GM19397 (cell line): ENCODE results near the gene SDK1.

Experiments used
- ATAC-seq: cut with Tn5 transposase; IDR thresholded peaks from one replicate; pipeline ENCODE4 v1.9.1; 2021; ENCODE audit warnings: mild to moderate bottlenecking, moderate library complexity; ENCODE audit not compliant: unreplicated experiment

The SDK1 gene

DNA sequence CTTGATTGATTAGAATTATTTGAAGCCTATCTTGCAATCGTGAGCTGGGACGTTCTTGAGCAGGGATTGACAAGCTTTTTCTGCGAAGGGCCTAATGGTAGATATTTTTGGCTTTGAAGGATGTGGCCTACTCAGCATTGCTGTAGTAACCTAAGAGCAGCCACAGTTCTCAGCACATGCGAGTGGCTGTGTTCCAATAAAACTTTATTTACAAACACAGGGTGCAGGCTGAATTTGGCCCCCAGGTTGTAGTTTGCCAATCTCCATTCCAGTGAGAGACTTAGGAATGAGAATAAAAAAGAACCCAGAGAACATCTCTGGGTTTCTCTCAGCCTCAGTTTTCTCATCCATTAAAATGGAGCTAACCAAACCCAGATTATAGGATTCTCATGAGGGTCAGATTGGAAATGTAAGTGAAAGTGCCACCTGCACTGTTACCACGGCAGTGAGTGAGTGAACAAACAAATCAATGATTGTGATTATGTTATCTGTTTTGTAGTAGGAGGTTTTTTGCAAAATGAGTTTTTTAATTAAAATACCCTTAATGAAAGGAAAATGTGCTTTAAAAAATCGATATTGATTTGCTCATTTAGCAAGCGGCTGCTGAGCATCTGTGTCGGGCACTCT lies 664.0 kb downstream of the SDK1 start:
- no peak for ATAC-seq

DNA sequence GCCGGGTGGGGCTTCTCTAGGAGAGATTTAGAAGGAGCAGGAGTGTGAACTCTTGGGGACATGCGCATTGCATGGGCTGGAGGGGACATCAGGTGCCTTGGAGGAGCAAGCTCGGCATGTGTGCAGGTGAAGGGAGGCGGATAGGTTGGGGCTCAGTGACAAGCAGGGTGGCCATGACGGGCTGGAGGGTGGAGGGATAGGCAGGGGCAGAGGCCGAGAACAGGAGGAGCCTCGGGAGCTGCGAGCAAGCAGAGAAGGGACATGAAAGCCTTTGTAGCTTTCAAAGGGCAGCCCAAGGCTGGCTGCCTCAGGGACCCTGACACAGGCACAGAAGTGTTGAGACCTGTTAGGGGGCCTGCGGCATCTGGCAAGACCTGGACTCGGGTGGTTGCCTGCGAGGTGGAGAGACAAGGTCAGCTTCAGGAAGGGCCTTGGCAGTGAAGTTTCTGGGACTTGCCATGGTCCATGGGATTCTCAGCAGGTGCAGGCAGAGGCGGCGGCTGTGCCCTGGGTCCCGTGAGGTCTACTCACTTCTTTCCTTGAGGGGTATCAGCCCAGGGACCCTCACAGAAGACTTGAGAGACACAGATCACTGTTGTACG lies 664.8 kb downstream of the SDK1 start:
- no peak for ATAC-seq

DNA sequence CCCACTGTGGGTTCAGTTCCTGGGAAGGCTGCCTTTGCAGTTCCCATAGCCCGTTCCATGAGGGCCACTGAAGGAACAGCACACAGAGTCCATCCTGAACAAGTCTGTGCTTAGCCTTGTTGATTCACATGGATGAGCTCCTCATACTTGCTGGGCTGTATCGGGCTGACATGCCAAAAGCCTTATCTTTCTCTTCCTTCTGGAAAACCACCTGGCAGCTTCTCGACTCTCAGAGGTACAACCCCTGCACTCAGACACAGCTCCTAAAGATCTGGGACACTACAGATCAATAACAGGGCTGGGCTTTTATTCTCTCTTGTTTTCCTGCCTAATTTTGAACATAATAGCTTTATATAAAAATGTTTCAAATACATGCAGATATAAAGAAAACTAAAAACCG lies 667.2 kb downstream of the SDK1 start:
- ATAC-seq, result no peak

DNA sequence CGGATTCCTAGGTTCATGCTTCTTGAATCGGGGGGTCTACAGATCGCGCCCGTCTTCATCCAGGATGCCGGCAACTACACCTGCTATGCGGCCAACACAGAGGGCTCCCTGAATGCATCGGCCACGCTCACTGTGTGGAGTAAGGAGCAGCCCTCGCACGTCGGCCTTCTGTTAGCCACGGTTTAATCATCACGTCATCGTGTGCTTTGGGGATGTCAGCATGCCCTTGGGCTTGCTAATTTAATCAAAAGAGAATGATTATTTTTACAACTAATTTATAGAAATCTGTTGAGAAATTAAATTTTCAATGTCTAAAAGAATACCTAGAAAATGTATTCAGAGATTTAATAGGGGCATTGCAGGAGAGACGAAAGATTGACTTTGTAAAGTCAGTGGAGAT lies 668.2 kb downstream of the SDK1 start:
- ATAC-seq, result no peak

DNA sequence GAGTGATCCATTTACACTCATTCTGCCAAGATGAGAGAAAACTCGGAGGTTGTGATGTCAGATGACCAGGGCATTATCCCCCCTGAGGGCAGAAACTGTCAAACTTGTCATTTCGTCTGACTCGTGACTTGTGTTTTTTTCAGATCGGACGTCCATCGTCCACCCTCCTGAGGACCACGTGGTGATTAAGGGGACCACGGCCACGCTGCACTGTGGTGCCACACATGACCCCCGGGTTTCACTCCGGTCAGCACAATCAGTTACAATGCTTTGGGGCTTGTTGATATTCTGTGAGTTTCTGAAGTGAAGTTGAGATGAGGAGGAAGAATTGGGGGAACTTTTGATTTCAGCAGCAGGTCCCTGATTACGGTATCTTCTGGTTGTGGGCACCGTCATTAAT lies 670.3 kb downstream of the SDK1 start:
- ATAC-seq, result no peak

DNA sequence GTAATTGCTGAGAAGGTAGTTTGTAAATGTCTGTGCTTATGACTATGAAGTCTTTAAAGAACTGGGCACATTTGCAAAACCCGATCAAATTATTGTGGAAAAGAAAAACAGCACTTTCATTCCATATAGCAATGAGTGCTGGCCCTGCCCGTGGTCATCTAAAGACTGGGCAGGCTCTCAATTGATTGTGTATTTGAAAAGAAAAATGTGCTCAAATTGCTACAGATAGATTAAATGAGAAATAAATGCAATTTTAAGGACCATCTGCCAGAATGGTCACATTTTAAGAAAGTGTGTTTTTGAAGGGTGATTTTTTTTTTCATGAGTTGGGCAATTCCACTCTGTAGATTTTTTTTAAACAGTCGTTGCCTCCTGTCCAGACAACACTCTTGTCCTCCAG lies 672.2 kb downstream of the SDK1 start:
- ATAC-seq, result no peak

DNA sequence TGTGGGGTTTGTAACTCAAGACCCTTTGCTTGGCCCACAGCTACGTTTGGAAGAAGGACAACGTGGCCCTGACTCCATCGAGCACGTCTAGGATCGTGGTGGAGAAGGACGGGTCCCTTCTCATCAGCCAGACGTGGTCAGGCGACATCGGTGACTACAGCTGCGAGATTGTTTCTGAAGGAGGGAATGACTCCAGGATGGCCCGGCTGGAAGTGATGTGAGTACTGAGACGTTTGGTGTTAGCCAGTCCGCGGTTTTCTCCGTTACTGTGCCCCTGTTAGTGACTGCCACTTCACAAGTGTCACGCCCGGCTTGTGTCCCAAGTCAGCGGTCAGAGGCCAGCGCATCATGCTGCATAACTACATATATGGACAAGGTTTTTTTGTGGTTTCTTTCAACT lies 673.3 kb downstream of the SDK1 start:
- no peak for ATAC-seq

DNA sequence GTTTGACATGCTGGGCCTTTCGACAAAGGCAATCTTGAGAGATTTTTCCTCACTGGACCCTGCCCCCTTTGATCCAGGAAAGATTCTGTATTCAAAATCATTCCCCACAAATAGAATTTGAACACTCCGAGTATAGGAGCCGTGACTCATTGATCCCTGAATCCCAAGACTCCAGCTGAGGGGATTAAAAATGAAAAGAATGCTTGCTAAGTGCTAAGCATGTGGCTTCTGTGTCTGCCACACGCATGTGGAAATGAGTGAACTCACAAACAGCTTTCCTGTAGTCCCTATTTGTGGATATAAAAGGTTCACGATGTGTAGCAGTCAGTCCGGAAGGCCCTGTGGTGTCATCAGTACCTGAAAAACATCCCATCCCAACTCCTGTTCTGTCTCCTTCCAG lies 674.3 kb downstream of the SDK1 start:
- no peak for ATAC-seq

DNA sequence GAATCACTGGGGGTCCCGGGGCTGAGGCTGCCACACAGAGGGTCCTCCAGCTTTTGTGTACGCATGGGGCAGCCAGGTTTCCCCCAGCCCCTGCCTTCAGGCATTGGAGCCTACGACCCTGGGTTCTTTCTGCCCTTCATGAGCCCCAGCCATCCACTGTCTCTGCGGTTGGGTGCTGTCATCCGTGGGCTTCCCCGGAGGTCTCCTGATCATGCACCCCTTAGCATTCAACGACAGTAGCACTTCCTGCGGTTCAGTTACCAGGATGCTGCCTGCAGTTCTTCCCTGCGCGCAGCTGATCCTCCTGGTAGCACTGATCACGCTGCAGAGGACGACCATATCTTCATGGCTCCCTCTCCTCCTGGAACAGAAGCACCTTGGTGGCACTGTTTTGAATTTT lies 676.3 kb downstream of the SDK1 start:
- no peak for ATAC-seq

DNA sequence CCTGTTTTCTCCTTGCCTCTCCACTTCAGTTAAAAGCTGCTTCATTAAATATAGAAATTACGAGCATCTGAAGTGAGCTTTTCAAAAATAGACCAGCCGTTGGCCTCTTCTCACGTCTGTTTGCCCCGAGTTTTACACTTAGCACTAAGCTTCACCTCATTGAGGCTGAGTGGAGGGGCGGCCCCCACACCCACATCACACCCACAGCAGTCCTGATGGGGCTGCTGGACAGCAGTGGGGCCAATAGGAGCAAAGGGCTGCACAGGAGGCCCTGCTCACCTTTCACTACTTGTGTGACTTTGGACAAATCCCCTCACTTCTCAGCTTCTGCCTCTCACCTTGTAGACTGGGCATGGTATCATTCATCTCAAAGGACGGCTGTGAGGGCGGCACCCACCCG lies 677.8 kb downstream of the SDK1 start:
- no peak for ATAC-seq

DNA sequence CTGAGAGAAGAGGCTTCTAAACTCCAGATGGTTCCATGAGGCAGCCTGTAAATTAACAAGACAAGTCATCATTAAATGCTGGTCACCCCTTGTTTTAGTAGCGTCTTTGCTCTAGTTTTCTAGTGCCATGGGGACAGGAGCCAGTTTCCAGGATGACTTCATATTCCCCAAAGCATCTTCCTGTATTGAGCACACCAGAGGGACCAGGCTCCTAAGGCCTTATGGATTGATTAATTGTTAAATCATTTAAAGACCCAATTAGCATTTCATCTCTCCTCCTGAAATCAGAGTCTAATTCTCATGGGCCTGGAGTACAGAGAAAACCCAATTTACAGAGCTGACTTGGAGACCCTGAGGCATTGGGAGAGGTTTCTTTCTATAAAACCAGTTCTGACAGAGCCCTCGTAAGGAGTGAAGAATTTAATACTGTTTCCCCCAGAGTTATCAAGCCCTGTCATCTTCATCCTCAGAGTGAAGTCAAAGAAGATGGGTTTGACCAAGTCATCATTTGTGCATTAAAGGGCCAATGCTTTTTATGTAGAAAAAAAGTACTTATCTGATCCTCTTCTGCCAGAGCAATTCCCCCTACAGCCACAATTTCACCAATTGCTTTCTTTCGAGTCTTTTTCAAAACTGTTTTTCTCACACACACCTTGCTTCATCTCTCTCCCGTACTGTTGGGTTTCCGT lies 678.7 kb downstream of the SDK1 start:
- no peak for ATAC-seq

DNA sequence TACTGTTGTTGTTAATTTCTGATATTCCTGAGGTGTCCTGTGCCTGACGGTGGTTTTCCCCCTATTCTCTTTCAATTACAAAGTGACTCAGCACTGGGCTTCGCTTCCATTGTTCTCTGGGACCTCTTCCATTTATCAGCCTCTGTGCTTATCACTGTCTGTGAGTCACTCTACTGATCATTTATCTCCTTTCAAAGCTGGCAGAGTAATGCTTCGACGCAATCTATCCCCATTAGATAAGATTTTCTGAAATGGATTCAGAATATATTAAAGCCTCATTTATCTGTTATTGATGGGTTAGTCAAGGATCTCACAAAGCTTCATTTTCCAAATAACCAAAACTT lies 679.2 kb downstream of the SDK1 start:
- no peak for ATAC-seq

DNA sequence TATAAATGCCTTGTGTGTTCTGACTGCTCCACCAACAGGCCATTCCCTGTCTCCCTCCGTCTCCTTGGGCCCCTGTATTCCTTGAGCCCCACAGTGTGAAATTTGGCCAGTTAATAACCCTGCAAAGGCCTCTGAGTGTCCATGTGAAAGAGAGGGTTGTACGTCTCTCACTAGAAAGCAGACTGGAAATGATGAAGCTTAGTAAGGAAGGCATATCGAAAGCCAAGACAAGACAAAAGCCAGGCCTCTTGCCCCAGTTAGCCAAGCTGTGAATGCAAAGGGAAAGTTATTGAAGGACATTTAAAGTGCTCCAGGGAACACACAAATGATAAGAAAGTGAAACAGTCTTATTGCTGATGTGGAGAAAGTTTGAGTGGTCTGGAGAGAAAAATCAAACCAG lies 680.2 kb downstream of the SDK1 start:
- no peak for ATAC-seq

DNA sequence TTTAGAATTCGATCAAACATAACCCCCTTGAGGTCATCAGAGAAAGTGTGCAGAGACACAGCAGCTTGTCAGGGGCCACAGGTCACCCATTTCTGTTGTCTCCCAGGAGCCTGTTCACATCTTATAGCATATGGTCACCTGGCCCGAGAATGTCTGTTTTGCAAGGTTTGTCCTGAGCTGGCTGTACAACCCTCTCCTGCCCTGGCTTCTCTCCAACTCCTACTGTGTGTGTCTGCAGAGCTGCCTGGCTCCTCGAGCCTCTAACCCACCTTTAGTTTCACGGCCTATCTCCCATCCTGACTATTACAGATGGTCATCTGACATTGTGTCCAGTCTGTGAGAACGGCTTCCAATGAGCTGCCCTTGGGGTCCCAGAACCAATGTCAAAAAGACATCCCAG lies 683.4 kb downstream of the SDK1 start:
- no peak for ATAC-seq

DNA sequence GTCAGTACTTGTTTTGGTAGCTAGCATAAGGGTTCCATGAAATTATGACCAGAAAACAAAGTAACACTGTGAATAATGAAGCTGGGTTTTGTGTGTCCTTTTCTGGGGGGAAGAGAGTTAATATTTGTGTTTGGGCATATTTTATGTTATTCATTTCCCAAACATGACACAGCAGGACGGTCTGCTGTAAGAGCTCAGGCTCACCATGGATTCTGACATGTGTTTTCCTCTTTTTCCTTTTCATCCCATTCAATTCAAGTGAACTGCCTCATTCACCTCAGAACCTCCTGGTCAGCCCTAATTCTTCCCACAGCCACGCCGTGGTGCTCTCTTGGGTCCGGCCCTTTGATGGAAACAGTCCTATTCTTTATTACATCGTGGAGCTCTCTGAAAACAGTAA lies 685.9 kb downstream of the SDK1 start:
- ATAC-seq, result no peak

DNA sequence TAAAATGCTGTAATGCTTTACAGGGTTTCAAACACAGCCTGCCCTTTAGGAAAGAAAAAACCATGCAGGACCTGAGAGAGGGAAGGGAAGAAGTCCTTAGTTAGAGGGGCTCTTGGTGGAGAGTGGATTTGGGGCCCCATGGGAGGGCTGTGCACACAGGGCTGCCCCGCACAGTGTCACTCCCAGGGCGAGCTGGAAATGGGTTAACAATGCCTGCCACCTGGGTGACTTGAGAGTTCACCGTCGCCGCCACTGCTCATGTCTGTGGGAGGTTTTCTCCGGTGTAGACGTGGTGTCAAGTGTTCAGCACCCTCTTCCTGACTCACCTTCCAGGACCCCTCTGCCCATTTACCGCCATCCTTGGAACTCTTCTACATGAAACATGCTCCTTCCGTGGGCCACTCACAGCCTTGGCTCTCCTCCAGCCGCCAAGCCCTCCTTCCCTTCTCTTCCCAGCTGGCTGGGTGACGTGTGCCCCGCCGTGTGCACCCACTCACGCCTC lies 686.4 kb downstream of the SDK1 start:
- no peak for ATAC-seq

DNA sequence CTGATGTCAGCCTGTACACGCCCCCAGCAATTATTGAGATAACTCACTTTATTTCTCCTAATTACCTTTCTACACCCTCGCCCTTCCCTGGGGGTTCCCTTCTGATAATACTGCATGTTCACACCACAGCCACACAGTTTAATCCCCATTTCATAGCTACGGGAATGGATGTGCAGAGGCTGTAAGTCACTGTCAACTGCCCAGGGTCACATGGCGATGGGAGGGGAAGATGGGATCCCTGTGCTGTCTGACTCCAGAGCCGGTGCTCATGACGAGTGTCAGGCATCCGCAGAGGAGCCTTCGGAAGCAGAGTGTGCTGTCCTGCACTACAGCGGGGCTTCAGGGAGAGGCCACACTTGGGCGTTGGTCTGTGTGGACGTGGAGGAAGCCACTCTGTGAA lies 688.7 kb downstream of the SDK1 start:
- no peak for ATAC-seq

DNA sequence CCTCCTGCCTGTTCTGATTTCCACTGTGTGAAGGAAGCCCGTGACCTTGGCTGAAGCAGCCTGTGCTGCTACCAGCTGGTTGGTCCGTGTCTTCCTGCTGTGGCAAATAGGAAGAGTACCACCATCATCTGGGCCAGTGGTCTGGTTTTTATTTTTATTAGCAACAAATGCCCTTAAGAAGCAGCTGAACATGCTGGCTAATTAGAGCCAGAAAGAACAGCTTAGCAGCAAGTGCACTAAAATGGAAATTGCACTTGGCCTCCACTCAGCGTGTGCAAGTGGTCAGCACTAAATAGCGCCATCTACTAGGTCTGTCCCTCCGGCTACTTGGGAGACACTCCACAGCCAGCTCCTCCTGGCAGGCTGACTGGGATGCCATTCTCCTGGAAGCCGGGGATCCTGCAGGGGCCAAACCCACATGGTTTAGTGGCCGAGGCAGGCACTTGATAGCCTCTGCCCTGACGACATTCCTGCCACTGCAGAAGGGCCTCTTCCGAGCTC lies 690.7 kb downstream of the SDK1 start:
- no peak for ATAC-seq

DNA sequence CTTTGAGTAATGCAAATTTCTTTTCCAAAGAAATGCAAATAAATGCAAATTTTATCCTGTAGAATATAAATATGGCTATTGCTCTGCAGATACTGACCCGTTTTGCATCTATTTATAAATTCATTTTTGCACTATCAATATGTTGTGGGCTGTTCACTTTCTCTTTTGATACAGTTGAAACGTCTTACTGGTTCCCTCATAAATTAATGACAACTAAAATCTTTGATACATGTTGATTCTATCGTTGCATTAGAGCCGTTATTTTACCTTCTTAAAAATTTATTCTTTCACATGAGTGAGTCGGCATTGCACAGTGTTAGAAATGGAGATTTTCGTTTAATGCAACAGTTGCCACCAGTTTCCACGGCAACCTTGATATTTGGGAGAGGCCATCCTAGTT lies 691.8 kb downstream of the SDK1 start:
- ATAC-seq, result no peak

DNA sequence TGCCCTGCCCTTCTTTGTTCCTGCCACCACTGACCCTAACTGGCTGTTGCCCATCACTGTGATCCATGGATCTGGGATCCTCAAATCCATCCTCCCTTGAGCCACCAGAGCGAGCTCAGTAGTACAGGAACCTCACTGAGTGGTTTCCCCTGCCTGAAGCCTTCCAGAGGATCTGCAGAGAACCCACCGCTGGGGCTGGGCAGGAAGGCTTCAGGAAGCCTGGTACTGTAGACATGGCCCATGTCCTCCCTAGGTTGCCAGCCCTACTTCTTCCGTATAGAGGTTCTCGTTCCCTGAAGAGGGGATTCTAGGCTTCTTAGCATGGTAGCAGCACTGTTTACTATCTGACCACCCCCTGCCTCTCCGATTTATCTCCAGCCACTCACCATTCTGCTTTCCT lies 693.7 kb downstream of the SDK1 start:
- no peak for ATAC-seq

DNA sequence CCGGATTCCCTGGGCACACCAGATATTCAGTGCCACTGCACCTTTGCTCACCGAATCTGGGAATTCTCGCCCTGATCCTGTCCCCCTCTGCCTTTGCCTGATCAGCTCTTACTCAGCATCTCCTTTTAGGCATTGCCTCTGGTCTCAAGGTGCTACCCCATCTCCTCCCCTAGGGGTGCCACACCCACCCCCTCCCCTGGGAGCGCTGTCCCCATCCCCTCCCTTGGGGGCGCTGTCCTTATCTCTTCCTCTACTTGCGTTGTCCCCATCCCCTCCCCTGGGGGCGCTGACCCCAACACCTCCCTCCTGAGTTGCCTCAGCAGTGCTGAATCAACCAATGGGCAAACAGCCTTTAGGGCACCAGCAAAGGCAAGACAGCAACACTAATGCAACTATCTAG lies 694.1 kb downstream of the SDK1 start:
- no peak for ATAC-seq

DNA sequence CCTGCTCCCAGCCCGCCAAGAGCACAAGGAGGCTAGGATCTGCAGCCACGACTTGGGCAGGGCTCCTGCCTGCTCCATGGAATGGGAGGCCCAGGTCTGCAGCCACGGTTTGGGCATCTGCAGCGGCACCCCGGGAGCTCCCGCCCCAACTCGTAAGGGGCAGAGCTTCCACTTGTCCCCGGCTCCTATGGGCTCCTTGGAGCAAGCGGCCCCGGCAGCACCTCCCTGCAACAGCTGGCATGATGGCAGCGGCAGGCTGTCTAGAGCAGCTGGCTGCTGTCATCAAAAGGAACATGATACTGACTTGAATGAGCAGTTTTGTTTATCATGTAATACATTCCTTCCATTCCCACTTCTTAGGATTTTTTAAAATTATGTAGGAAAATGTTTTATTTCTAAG lies 697.0 kb downstream of the SDK1 start:
- no peak for ATAC-seq
